Measurements from ENCODE around the gene NR1I3.

Gene NR1I3, protein sequence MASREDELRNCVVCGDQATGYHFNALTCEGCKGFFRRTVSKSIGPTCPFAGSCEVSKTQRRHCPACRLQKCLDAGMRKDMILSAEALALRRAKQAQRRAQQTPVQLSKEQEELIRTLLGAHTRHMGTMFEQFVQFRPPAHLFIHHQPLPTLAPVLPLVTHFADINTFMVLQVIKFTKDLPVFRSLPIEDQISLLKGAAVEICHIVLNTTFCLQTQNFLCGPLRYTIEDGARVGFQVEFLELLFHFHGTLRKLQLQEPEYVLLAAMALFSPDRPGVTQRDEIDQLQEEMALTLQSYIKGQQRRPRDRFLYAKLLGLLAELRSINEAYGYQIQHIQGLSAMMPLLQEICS

DNA sequence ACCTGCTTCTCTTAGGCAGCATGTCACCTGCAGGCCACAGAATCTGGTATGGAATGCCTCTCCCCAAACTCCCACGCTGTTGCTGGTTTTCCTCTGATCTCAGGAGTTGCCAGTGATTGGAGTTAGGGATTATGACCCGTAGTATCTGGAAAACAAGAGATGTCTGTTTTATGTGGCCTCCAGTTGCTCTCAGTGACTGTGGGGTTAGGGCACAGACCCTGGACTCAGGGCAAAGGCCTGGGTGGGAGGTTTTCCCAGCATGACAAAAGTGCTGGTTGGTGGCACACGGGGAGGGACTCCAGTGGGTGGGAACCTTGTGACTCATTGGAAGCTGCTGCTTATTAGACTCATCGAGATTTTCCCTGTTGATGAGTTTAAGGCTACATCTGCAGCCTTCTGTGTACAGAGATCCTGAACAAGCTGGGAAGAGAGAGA, at the start of gene NR1I3:
Gene NR1I3 (minus strand): TSS at position 165 of the 435 bp plus-strand sequence. CDS start 1,638 bp downstream, outside the sequence.
- DNase-seq = no peak
- H3K27me3 Mint-ChIP-seq = peaks cover 6% of the 10 kb centered on the region
- no peaks in the 10 kb centered on the region for H3K4me1 Mint-ChIP-seq
- H3K27ac Mint-ChIP-seq = no peak within 1 kb of the TSS
- no peaks in the 10 kb centered on the region for H3K9me3 Mint-ChIP-seq
- no peak for ATAC-seq
- no peak within 1 kb of the TSS for H3K4me3 Mint-ChIP-seq

DNA sequence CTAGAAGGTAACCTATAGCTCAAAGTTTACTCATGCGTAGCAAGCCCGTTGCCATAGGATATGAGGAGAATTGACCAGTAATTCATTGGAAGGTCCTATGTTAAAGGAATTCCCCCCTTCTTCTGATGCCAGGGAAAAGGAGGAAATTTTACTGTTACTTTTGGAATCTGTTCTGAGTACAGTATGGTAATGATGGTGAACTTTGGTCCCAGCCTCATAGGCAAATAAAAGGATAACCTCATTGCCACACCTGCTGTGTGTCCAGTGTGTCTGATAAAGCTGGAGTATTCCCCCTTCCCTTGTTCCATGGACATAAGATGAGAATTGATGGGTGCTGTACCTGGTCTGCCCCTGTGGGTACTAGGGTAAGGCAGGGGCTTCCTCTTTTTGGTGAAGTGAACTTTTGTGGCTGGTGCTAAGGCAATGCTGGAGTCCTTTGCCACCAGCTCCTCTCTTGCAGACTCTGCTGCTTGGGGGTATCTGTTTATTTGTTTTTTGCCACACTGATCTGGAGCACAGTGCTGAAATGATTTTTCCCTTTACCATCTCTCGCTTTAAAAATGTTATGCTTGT, 49.6 kb upstream of the NR1I3 start:
- ATAC-seq (no peak), DNase-seq (no peak)
- Mint-ChIP-seq H3K4me1 (peaks cover 6% of the 10 kb centered on the region), H3K9me3 (no peaks in the 10 kb centered on the region), H3K4me3 (no peak overlapping the region), H3K27me3 (no peaks in the 10 kb centered on the region), H3K27ac (peak overlapping the region in 1 of 2 donors; percentile 41)

DNA sequence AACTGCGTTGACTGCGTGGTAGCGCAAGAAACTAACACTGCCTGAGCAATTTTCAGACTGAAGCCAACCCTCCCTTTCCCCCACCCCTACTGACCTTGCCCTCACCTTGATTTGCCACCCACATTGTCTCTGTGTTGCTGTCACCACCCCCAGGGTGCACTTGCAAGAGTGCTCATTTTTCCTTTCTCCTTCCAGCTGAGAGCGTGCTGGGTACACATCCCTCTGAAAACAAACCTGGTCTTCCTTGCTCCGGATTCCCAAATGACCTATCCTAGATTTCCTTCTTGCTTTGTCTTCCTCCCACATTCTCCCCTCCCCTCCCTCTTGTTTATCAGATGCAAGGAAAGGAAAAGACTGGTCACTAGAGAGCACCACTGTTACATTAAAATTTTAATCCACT, 47.5 kb upstream of the NR1I3 start:
- Mint-ChIP-seq H3K4me3 (no peak overlapping the region), H3K27ac (no peak overlapping the region), H3K9me3 (no peaks in the 10 kb centered on the region), H3K27me3 (no peaks in the 10 kb centered on the region), H3K4me1 (no peaks in the 10 kb centered on the region)
- DNase-seq (no peak), ATAC-seq (no peak)

DNA sequence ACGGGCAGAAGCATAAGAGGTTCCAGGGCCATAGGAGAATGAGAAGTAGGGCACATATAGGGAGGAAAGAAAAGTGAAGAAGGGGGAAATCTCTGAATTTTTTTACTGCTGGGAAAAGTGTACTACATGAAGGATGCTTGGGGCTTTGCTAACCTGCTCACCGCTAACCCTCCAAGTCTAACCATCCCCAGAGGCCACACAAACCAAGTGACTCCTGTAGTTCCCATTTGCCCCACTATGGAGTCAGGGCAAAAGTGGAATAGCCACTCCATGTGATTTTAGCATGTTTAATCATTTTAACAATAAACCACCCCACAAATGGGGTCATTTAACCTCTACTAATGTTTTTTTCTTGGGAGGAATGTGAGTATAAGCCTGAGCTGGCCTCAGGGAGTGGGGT, 47.1 kb upstream of the NR1I3 start:
- no peaks in the 10 kb centered on the region for H3K27me3 Mint-ChIP-seq
- H3K9me3 Mint-ChIP-seq = no peaks in the 10 kb centered on the region
- no peak overlapping the region for H3K4me3 Mint-ChIP-seq
- no peak overlapping the region for H3K27ac Mint-ChIP-seq
- ATAC-seq (no peak), DNase-seq (no peak)
- no peaks in the 10 kb centered on the region for H3K4me1 Mint-ChIP-seq

DNA sequence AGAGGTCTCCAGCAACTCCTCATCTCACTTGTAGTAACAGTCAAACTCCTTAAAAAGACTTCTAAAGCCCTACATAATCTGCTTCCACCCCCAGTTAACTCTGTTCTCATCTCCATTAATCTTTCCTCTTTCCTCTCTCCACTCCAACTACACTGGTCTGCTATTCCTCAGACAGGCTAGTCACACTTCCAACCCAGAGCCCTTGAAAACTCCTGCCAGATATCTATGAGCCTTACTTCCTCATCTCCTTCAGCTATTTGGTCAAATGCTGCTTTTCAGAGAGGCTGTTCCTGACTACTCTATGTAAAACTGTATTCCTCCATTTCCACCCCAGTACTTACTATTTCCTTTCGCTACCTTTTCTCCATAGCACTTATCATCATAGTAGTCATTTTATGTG, 45.0 kb upstream of the NR1I3 start:
- no peak overlapping the region for H3K27ac Mint-ChIP-seq
- ATAC-seq = no peak
- H3K4me1 Mint-ChIP-seq = no peaks in the 10 kb centered on the region
- H3K9me3 Mint-ChIP-seq = no peaks in the 10 kb centered on the region
- H3K4me3 Mint-ChIP-seq = no peak overlapping the region
- no peaks in the 10 kb centered on the region for H3K27me3 Mint-ChIP-seq
- no peak for DNase-seq

DNA sequence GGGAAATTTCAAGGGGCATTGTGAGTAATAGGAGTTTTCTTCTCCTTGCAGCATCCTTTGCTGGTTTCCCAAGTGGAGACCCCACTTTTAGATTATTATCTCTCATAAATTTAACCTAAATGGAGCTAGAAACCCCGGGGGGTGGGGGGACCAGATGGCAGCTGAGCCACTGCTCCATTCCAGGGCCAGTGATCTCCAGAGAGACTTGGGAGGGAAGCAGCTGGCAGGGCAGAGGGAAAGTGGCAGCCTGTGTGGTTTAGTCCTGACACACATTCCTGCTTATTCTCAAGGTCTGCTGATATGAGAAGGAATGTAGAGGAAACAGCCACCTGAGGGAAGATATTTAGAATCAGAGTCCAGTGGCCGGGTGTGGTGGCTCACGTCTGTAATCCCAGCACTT, 36.9 kb upstream of the NR1I3 start:
- Mint-ChIP-seq H3K4me3 (no peak overlapping the region), H3K27me3 (peaks cover 6% of the 10 kb centered on the region), H3K27ac (no peak overlapping the region), H3K9me3 (no peaks in the 10 kb centered on the region), H3K4me1 (no peaks in the 10 kb centered on the region)
- ATAC-seq = no peak
- DNase-seq = no peak

DNA sequence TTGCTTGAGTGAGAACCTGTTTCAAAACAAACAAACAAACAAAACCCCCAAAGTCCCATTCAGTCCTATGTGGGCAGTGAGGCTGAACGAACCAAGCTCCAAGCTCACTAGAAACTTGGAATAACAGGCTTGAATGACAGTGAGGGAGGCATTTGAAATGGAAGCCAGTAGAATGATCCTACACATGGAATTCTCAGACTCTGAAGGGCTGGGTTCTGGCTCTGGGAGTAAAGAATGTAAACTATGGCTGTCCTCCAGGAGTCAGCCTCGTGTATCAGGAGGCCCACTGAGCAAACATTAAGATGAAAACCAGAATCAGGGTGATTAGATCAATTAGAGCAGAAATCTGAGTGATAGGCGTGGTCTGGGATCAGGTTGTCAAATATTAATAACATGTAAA, 35.4 kb upstream of the NR1I3 start:
- DNase-seq = no peak

DNA sequence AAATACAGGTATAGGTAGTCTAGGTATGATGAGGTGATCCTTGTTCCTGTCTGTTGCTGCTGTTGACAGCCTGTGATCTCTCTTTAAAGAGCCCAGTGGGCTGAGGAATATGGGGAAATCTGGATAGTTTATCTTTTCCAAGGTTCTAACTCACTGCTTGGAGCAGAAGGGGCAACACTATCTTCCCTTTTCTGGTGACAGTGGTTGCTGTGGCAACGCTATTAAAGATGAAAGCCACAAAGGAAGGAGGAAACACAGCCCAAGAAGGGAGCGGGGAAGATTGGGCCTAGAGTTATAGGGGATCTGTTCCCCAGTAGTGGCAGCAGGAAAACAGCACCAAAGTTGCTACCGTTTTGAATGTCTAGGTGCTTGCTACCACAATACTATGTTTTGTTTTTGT, 29.3 kb upstream of the NR1I3 start:
- H3K4me3 Mint-ChIP-seq = no peak overlapping the region
- no peak overlapping the region for H3K27ac Mint-ChIP-seq
- ATAC-seq = no peak
- no peaks in the 10 kb centered on the region for H3K9me3 Mint-ChIP-seq
- no peak for DNase-seq
- no peaks in the 10 kb centered on the region for H3K4me1 Mint-ChIP-seq
- H3K27me3 Mint-ChIP-seq = peaks cover 9% of the 10 kb centered on the region

More for the DNA sequence above, 35.4 kb upstream of the NR1I3 start:
- Mint-ChIP-seq H3K4me3 (no peak overlapping the region), H3K9me3 (no peaks in the 10 kb centered on the region), H3K4me1 (no peaks in the 10 kb centered on the region), H3K27me3 (peaks cover 6% of the 10 kb centered on the region), H3K27ac (no peak overlapping the region)
- no peak for ATAC-seq

DNA sequence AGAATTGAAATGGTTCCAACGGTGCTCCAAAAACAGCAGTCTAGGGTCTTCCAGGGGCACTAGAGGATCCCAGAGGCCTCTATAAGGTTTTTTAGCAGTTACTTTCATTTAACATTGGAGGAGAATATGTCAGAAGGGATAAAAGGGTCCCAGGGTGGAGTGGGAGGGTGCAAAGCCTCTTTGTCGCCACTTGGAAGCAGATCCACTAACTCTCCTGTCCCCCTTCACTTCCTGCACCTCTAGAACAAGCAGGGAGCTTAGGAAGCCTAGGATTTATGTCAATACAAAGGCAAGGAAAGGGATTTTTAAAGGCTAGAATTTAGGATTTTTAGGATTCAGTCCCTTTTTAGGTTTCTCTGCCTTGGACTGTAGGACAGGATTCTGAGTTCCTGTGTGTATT, 28.8 kb upstream of the NR1I3 start:
- Mint-ChIP-seq H3K4me1 (no peaks in the 10 kb centered on the region), H3K27me3 (peaks cover 14% of the 10 kb centered on the region), H3K4me3 (no peak overlapping the region), H3K9me3 (no peaks in the 10 kb centered on the region), H3K27ac (no peak overlapping the region)
- DNase-seq (no peak), ATAC-seq (no peak)

DNA sequence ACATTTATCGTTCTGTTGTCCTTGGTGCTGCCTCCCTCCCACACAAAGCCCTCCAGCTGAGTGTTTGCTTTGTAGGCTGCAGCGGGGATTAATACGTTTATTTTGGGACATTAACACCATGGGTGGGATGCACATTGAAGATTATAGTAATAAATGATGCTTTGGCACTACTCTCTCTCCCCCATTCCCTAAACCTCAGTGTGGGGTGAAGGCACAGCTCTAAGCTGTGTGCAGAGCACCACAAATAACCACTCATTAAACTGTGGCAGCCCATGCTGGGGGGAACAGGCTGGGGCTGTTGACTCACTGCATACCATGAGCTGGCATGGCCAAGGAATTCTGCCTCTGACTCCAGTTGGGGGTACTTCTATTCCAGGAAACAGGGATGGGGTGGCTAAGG, 28.2 kb upstream of the NR1I3 start:
- ATAC-seq (no peak), DNase-seq (no peak)
- Mint-ChIP-seq H3K4me1 (no peaks in the 10 kb centered on the region), H3K27me3 (peaks cover 21% of the 10 kb centered on the region), H3K4me3 (no peak overlapping the region), H3K27ac (no peak overlapping the region), H3K9me3 (no peaks in the 10 kb centered on the region)

DNA sequence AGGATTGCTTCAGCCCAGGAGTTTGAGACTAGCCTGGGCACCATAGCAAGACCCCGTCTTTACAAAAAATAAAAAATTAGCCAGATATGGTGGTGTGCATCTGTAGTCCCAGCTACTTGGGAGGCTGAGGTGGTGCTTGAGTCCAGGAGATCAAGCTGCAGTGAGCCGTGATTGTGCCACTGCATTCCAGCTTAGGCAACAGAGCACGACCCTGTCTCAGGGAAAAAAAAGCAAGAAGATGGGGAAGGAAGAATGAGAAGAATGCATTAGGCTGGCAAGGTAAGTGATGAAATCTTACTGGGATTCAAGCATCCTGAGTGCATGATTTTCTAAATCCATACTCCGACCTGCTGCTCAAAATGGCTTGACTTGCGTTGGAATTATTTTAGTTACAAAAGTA, 27.3 kb upstream of the NR1I3 start:
- Mint-ChIP-seq H3K27ac (no peak overlapping the region), H3K4me3 (no peak overlapping the region), H3K9me3 (no peaks in the 10 kb centered on the region), H3K4me1 (peaks cover 5% of the 10 kb centered on the region), H3K27me3 (peaks cover 30% of the 10 kb centered on the region)
- DNase-seq (no peak), ATAC-seq (no peak)

DNA sequence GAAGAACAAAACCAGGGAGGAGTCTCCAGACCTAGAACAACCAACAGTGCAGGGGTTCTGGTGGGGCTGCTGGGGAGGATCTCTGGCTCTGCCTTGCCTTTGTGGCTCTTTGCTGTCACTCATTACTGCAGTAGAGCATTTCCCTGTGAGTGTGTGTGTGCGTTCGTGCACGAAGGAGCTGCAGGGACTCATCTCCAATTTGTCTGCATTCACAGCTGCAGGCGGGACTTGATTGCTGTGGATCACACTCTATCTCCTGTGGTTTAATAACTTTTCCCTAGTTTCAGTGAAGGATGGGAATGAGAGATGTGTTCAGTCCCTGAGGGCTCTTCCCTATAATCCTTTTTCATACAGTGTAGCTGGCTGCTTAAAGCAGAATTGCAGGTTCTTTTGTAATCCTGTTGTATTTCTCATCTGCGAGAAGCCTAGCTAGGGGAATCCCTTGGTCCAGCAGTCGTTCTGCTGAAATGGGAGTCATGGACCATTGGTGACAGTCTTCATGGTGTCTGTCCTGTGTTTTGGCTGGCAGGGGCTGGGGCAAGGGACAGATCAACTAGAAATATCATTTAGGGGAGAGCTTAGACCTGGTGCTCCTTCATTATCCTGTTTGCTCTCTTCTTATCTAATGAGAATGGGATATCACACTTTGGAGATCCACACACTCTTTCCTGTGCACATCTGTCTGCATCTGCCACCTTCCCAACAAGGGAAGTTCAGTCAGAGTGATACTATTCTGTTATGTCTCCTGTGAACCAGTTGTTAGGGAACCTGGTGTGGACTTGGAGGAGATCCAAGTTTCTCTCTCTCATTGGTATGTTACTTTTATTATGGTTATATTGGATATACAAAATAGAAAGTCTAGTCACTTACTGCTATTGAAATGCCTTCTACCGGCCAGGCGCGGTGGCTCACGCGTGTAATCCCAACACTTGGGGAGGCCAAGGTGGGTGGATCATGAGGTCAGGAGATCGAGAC, 23.5 kb upstream of the NR1I3 start:
- Mint-ChIP-seq H3K27ac (peak overlapping the region in 1 of 2 donors; percentile 67), H3K9me3 (peaks cover 9 to 21% of the 10 kb centered on the region in 2 donors), H3K4me3 (no peak overlapping the region), H3K4me1 (peaks cover 26% of the 10 kb centered on the region), H3K27me3 (peaks cover 66% of the 10 kb centered on the region)
- DNase-seq (no peak), ATAC-seq (no peak)

DNA sequence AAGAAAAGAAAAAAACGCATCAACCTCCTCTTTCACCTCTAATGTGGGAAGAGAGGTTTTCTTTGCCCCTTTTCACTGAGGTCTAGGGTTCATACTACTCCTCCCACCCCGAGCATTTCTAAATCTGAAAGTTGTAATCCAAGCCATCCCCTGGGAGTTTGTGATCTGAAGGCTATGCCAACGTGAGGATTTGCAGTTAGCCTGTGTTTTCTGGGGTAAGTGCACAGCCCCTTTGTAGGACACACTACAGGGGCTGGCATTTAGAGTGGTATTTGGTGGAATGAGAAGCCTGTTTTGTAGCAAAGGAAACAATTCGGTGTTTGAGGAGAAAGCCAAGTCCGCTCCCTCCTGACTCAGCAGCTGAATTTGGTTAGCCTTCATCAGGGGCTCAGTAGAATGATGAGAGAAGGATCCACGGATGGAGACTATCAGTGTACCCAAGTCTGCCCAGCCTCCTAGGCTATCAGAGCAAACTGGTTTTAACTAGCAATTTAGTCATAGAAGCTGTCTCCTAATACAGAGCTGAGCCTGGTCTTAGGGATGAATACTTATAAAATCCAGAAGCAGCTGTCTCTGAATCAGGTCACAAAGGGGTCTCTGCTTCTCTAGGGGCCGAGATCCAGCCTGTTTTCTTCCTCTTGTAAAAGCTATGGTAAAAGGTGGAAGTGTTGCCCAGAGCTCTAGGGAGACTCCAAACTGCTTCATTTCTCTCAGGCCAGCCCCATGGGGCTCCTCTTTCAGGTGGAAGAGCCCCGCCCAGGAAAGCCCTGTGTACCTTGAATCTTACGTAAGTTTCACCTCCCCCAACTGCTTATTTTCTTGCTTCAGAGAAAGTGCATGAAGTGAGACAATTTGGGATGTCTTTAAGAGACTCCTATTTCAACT, 22.6 kb upstream of the NR1I3 start:
- H3K4me1 Mint-ChIP-seq = peaks cover 26% of the 10 kb centered on the region
- no peak for DNase-seq
- H3K27ac Mint-ChIP-seq = no peak overlapping the region
- no peak overlapping the region for H3K4me3 Mint-ChIP-seq
- no peak for ATAC-seq
- peaks cover 13 to 30% of the 10 kb centered on the region in 2 donors for H3K9me3 Mint-ChIP-seq
- peaks cover 71% of the 10 kb centered on the region for H3K27me3 Mint-ChIP-seq

DNA sequence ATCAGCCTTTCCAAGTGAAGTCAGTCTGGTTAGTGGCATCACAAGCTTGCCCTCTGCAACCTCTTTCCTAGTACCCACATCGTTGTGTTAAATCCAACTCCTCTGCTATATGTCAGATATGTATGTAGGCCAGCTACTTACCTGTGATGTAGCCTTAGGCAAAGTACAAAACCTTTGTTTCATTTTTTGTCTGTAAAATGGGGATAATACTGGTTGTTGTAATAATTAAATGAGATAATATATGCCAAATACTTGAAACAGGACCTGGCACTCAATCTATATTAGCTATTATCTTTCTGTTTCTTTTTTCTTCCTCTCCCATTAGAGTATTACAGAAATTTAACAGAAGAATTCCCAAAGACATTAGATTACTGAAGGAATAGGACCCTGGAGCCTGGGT, 21.8 kb upstream of the NR1I3 start:
- H3K9me3 Mint-ChIP-seq = peaks cover 15 to 34% of the 10 kb centered on the region in 2 donors
- H3K4me1 Mint-ChIP-seq = peaks cover 26% of the 10 kb centered on the region
- no peak for ATAC-seq
- peak overlapping the region; percentile 69 to 76 for H3K4me3 Mint-ChIP-seq
- peaks cover 72% of the 10 kb centered on the region for H3K27me3 Mint-ChIP-seq
- DNase-seq = no peak
- no peak overlapping the region for H3K27ac Mint-ChIP-seq

DNA sequence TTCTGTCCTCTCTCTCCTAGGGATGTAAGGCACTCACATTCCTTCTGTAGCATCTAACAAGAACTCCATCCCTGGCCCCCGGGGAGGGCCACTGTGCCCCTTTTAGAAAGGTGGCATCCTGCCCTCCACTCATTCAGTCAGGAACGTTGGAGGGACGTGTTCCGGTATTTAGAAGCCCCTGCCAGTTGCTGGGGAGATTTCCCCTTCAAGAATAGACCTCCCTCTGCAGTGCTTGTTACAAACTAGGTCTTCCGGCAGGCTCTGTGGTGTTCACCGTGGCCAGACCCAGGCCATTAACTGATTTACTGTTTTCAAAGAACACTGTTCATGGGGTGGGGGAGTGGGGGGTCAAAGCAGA, 21.3 kb upstream of the NR1I3 start:
- no peak for ATAC-seq
- DNase-seq = no peak
- H3K4me1 Mint-ChIP-seq = peaks cover 26% of the 10 kb centered on the region
- H3K4me3 Mint-ChIP-seq = peak overlapping the region; percentile 69 to 76
- no peak overlapping the region for H3K27ac Mint-ChIP-seq
- H3K9me3 Mint-ChIP-seq = peaks cover 15 to 34% of the 10 kb centered on the region in 2 donors
- H3K27me3 Mint-ChIP-seq = peaks cover 68% of the 10 kb centered on the region
